Measurements from ENCODE around the gene DIABLO. TPM values are rescaled to one million over a fixed set of nuclear protein-coding genes. Genes with fewer than 3 reads are reported as not detected.

The DIABLO gene
- total RNA-seq, 4 donors from 2014 or later, result 30.8 to 43.6 (median 39.3) TPM

DNA sequence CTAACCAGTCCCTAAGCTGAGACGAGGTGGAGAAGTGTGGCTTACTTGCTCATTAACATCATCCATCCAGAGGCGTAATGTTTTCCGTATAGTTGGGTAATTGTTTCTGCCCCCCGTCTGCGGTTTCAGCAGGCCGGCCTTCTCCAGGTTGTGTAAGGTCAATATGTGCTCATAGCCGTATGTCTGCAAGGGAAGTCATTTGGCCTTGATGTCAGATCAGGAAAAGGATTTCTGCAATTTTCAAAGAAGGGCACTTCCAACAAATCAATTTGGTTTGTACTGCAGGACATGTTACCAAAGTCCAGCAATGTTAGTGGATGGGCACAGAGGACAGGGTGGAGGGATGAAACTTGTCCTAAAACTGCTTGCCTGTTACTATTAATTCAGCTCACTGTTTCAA is 9.9 kb upstream of the DIABLO start:
- no peak for DNase-seq (ENCODE audit: extremely low spot score)
- H3K27me3 ChIP-seq, result no peaks in the 10 kb centered on the region
- peaks cover 52 to 97% (median 88%) of the 10 kb centered on the region in 4 donors for H3K36me3 ChIP-seq
- no peak for TF ChIP-seq EP300 (IDR thresholded peaks at IDR 0.05)
- TF ChIP-seq POLR2A (IDR thresholded peaks at IDR 0.05; ENCODE audit: low read depth), result no peak
- no peak for TF ChIP-seq POLR2AphosphoS5 (IDR thresholded peaks at IDR 0.05)
- TF ChIP-seq CTCF (IDR thresholded peaks at IDR 0.05), result no peak
- no peak overlapping the region for H3K27ac ChIP-seq (replicated peaks in 1 of 4)
- 85% methylated on average over 7 of the region's 7 CpGs for WGBS
- H3K4me1 ChIP-seq, result no peaks in the 10 kb centered on the region
- intact Hi-C loops (cut with DNase I), result no loop called here
- H3K4me3 ChIP-seq, result no peak overlapping the region
- H3K9me3 ChIP-seq, result no peaks in the 10 kb centered on the region

GRCh38 chr12:122232691-122233090 is 6.8 kb upstream of the DIABLO start:
- no peaks in the 10 kb centered on the region for H3K4me1 ChIP-seq
- intact Hi-C loops (cut with DNase I), result no loop called here
- peaks cover 40 to 87% (median 75%) of the 10 kb centered on the region in 4 donors for H3K36me3 ChIP-seq
- no peak overlapping the region for H3K27ac ChIP-seq (replicated peaks in 1 of 4)
- no peaks in the 10 kb centered on the region for H3K27me3 ChIP-seq
- TF ChIP-seq POLR2A (IDR thresholded peaks at IDR 0.05; ENCODE audit: low read depth), result no peak
- TF ChIP-seq CTCF (IDR thresholded peaks at IDR 0.05), result no peak
- TF ChIP-seq POLR2AphosphoS5 (IDR thresholded peaks at IDR 0.05), result no peak
- no peak for TF ChIP-seq EP300 (IDR thresholded peaks at IDR 0.05)
- WGBS, result 91% methylated on average over 10 of the region's 10 CpGs
- H3K9me3 ChIP-seq, result no peaks in the 10 kb centered on the region
- no peak for DNase-seq (ENCODE audit: extremely low spot score)
- H3K4me3 ChIP-seq, result no peak overlapping the region

DNA sequence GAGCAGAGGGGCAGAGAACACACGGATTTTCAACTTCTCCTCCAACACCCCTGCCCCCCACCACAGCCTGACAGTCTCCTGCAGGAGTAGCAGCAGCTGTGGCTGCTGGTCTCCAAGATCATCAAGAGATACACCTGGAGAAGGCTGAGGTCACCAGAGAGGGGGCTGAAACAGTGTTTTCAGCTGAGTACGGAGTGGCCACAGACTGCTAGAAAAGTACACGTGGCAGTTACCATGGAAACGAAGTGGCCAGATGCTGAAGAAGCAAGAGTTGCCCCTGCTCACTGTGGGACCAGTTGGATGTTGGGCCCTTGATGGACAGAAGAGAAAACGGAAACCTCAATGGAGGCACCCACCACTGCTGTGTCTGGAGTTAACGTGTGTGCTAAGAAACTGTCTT is 4.9 kb upstream of the DIABLO start:
- WGBS, result 77% methylated on average over 6 of the region's 6 CpGs
- Histone ChIP-seq H3K9me3 (no peaks in the 10 kb centered on the region), H3K4me3 (no peak overlapping the region), H3K36me3 (peaks cover 40 to 72% (median 59%) of the 10 kb centered on the region in 4 donors), H3K4me1 (peaks cover 7 to 11% (median 9%) of the 10 kb centered on the region in 4 donors), H3K27ac (replicated peaks in 1 of 4) (no peak overlapping the region), H3K27me3 (no peaks in the 10 kb centered on the region)
- no peak for DNase-seq (ENCODE audit: extremely low spot score)
- intact Hi-C loops (cut with DNase I), result no loop called here
- TF ChIP-seq POLR2AphosphoS5 (IDR thresholded peaks at IDR 0.05) (no peak), POLR2A (IDR thresholded peaks at IDR 0.05; ENCODE audit: low read depth) (no peak), EP300 (IDR thresholded peaks at IDR 0.05) (no peak), CTCF (IDR thresholded peaks at IDR 0.05) (no peak)

- intact Hi-C loops (cut with DNase I), result loop anchor here (5.0 kb wide), 1 partner anchor 39 kb away; the partner anchor contains the start of gene VPS33A
These were observed 2.2 kb upstream of the DIABLO start for GRCh38 chr12:122228092-122228491.

More at GRCh38 chr12:122228092-122228491, 2.2 kb upstream of the DIABLO start:
- WGBS, result 91% methylated on average over 5 of the region's 5 CpGs
- DNase-seq (ENCODE audit: extremely low spot score), result no peak
- peaks cover 27 to 35% (median 31%) of the 10 kb centered on the region in 4 donors for H3K4me1 ChIP-seq
- H3K4me3 ChIP-seq, result no peak overlapping the region
- peaks cover 21 to 59% (median 43%) of the 10 kb centered on the region in 4 donors for H3K36me3 ChIP-seq
- H3K27ac ChIP-seq (replicated peaks in 1 of 4), result no peak overlapping the region
- no peak for TF ChIP-seq POLR2AphosphoS5 (IDR thresholded peaks at IDR 0.05)
- TF ChIP-seq CTCF (IDR thresholded peaks at IDR 0.05), result no peak
- TF ChIP-seq EP300 (IDR thresholded peaks at IDR 0.05), result no peak
- no peak for TF ChIP-seq POLR2A (IDR thresholded peaks at IDR 0.05; ENCODE audit: low read depth)
- H3K27me3 ChIP-seq, result no peaks in the 10 kb centered on the region
- no peaks in the 10 kb centered on the region for H3K9me3 ChIP-seq
